CD4-positive, alpha-beta T cell (primary cell): ENCODE measurements around the gene BICD1. TPM values are rescaled to one million over a fixed set of nuclear protein-coding genes. Genes with fewer than 3 reads are reported as not detected.

Source experiments
- ATAC-seq: fragments of 200-7000 bp; cut with Tn5 transposase; one replicate; pipeline ENCODE4 v1.10.0; 2022; ENCODE audit warnings: mild to moderate bottlenecking; ENCODE audit not compliant: poor library complexity
- CTCF ChIA-PET: fragments of 350-600 bp; sonication (Branson Sonifier 250); formaldehyde crosslinking; loops from one replicate; lab custom pipeline; 2021; ENCODE audit warnings: antibody characterized with exemption, inconsistent platforms; lab: Charles Lee
- POLR2A ChIA-PET: fragments of 350-600 bp; sonication (Branson Sonifier 250); formaldehyde crosslinking; loops from one replicate; lab custom pipeline; 2021; ENCODE audit warnings: antibody characterized with exemption, inconsistent platforms; lab: Charles Lee
- DNase-seq, 14 experiments: peaks; one replicate each; pipeline ENCODE4 v3.0.0-alpha.2; 2013 to 2020; ENCODE audit warnings: mixed read lengths in 2 of 14
- H3K27ac ChIP-seq, 2 donors: one replicate each; pipeline versions ENCODE4 v1.5.1 to v1.7.0; 2013; ENCODE audit warnings: low read length in 2 of 2, low read depth in 1 of 2, mild to moderate bottlenecking in 1 of 2
- H3K27me3 ChIP-seq, 2 experiments: 1 replicate in 1 of 2; 2 replicates in 1 of 2; pipeline versions ENCODE4 v1.6.1 to v1.7.0; 2013; ENCODE audit warnings: low read length in 2 of 2, control low read depth in 1 of 2, mild to moderate bottlenecking in 1 of 2, moderate library complexity in 1 of 2; ENCODE audit not compliant: insufficient read depth in 2 of 2, control insufficient read depth in 1 of 2
- H3K36me3 ChIP-seq: one replicate; pipeline ENCODE4 v1.6.1; 2013; ENCODE audit warnings: low read length, control low read depth; ENCODE audit not compliant: insufficient read depth
- H3K4me1 ChIP-seq: one replicate; pipeline ENCODE4 v1.6.1; 2013; ENCODE audit warnings: low read length, control low read depth; ENCODE audit not compliant: insufficient read depth
- H3K4me3 ChIP-seq: one replicate; pipeline ENCODE4 v1.5.1; 2013; ENCODE audit warnings: mild to moderate bottlenecking, low read length, moderate library complexity
- H3K9me3 ChIP-seq, 2 experiments: 1 replicate in 1 of 2; 2 replicates in 1 of 2; pipeline versions ENCODE4 v1.6.1 to v1.7.0; 2013; ENCODE audit warnings: low read length in 2 of 2, mild to moderate bottlenecking in 2 of 2, control low read depth in 1 of 2, moderate library complexity in 1 of 2; ENCODE audit not compliant: control insufficient read depth in 1 of 2, insufficient read depth in 1 of 2
- H3K27ac Mint-ChIP-seq: one replicate; pipeline ENCODE4 v1.8.0; 2020; ENCODE audit warnings: mixed read lengths
- H3K27me3 Mint-ChIP-seq: one replicate; pipeline ENCODE4 v1.8.0; 2021; ENCODE audit warnings: mixed read lengths
- H3K36me3 Mint-ChIP-seq: one replicate; pipeline ENCODE4 v1.8.0; 2021; ENCODE audit warnings: low read depth, mixed read lengths
- H3K4me1 Mint-ChIP-seq: one replicate; pipeline ENCODE4 v1.8.0; 2021; ENCODE audit warnings: low read depth, mixed read lengths
- H3K4me3 Mint-ChIP-seq: one replicate; pipeline ENCODE4 v1.8.0; 2020; ENCODE audit warnings: mild to moderate bottlenecking, mixed read lengths
- H3K9me3 Mint-ChIP-seq: one replicate; pipeline ENCODE4 v1.8.0; 2020; ENCODE audit warnings: mixed read lengths
- CTCF ChIP-seq: fragments of 200-600 bp; IDR thresholded peaks from one replicate; pipeline ENCODE4 v1.8.0; 2022; ENCODE audit warnings: antibody characterized with exemption, mild to moderate bottlenecking
- intact Hi-C, 2 experiments: fragments of 100-400 bp; cut with DNase I in 1 of 2; cut with micrococcal nuclease in 1 of 2; formaldehyde crosslinking; loops; one replicate each; pipeline versions ENCODE4 v1.15.1 to v1.9.0; 2023 to 2025; cut with DNase I, micrococcal nuclease
- total RNA-seq, 174 experiments: library from RNA in 2 of 174; stranded (reverse) in 2 of 174; gene quantifications; one replicate each; pipeline ENCODE4 v1.2.3 and lab custom pipeline; 2021 to 2026

Gene BICD1
- total RNA-seq, 2 experiments from 2014 or later, result 13.5 to 14.3 TPM

GRCh38 chr12:32170437-32170998 is 63.9 kb downstream of the BICD1 start:
- H3K4me3 ChIP-seq, result no peak overlapping the region
- CTCF ChIA-PET, result no interaction called here

GRCh38 chr12:32171211-32171610 is 64.6 kb downstream of the BICD1 start:
- DNase-seq, result no peak
- Histone ChIP-seq H3K27me3 (no peaks in the 10 kb centered on the region), H3K36me3 (no peaks in the 10 kb centered on the region), H3K27ac (no peak overlapping the region), H3K4me1 (no peaks in the 10 kb centered on the region), H3K9me3 (no peaks in the 10 kb centered on the region), H3K4me3 (no peak overlapping the region)
- no peak for TF ChIP-seq CTCF
- no peak for ATAC-seq
- ChIA-PET POLR2A (no interaction called here), CTCF (no interaction called here)
- intact Hi-C loops, result no loop called here
- H3K27ac Mint-ChIP-seq, result no peak overlapping the region
- H3K27me3 Mint-ChIP-seq, result no peaks in the 10 kb centered on the region
- H3K4me1 Mint-ChIP-seq, result peaks cover 4% of the 10 kb centered on the region
- H3K9me3 Mint-ChIP-seq, result peaks cover 2% of the 10 kb centered on the region
- no peaks in the 10 kb centered on the region for H3K36me3 Mint-ChIP-seq
- no peak overlapping the region for H3K4me3 Mint-ChIP-seq

More at GRCh38 chr12:32170437-32170998, 63.9 kb downstream of the BICD1 start:
- Histone ChIP-seq H3K9me3 (no peaks in the 10 kb centered on the region), H3K36me3 (no peaks in the 10 kb centered on the region), H3K27me3 (no peaks in the 10 kb centered on the region), H3K27ac (no peak overlapping the region), H3K4me1 (no peaks in the 10 kb centered on the region)
- no peak for ATAC-seq
- Mint-ChIP-seq H3K27me3 (no peaks in the 10 kb centered on the region), H3K36me3 (no peaks in the 10 kb centered on the region), H3K27ac (no peak overlapping the region), H3K4me1 (peaks cover 4% of the 10 kb centered on the region), H3K9me3 (peaks cover 2% of the 10 kb centered on the region), H3K4me3 (no peak overlapping the region)
- DNase-seq, result no peak
- intact Hi-C loops, result no loop called here
- POLR2A ChIA-PET, result no interaction called here
- no peak for TF ChIP-seq CTCF

- Histone ChIP-seq H3K4me1 (no peaks in the 10 kb centered on the region), H3K36me3 (no peaks in the 10 kb centered on the region), H3K4me3 (no peak overlapping the region), H3K9me3 (no peaks in the 10 kb centered on the region), H3K27me3 (no peaks in the 10 kb centered on the region), H3K27ac (no peak overlapping the region)
- H3K27me3 Mint-ChIP-seq, result no peaks in the 10 kb centered on the region
- DNase-seq (no peak), ATAC-seq (no peak)
- ChIA-PET CTCF (no interaction called here), POLR2A (interaction anchor here (0.7 kb wide), 1 partner anchor 39 kb away, joined by 5 read pairs; no protein-coding TSS in a partner anchor)
- H3K27ac Mint-ChIP-seq, result no peak overlapping the region
- H3K9me3 Mint-ChIP-seq, result no peaks in the 10 kb centered on the region
- H3K4me3 Mint-ChIP-seq, result no peak overlapping the region
- peaks cover 4% of the 10 kb centered on the region for H3K4me1 Mint-ChIP-seq
- TF ChIP-seq CTCF, result no peak
- H3K36me3 Mint-ChIP-seq, result no peaks in the 10 kb centered on the region
- intact Hi-C loops, result no loop called here
These were observed 70.0 kb downstream of the BICD1 start for GRCh38 chr12:32176606-32177005.
